SK-N-SH (cell line): Measurements from ENCODE around the gene KIF1C. TPM values are rescaled to one million over a fixed set of nuclear protein-coding genes. Genes with fewer than 3 reads are reported as not detected.
"Not testable (repeated sequence)": the region's sequence is repeated elsewhere in the genome, so short reads cannot be mapped to it uniquely, and the experiment has no call there.

ENCODE experiments used
- CTCF ChIA-PET: fragments of 300-600, 350-600 bp; formaldehyde crosslinking; extraction: SDS; loops from one replicate; lab custom pipeline; 2021; lab: Yijun Ruan, JAX
- POLR2A ChIA-PET: fragments of 350-600 bp; sonication (Branson Sonifier 250); formaldehyde crosslinking; extraction: SDS; loops from one replicate; lab custom pipeline; 2020; ENCODE audit warnings: antibody characterized with exemption, inconsistent platforms; lab: Yijun Ruan, JAX
- DNase-seq: peaks from one replicate; pipeline ENCODE4 v3.0.0; 2012
- H2AFZ ChIP-seq: fragments of 200-600 bp; sonication (generic); 2 replicates; pipeline ENCODE4 v1.8.1; 2016; ENCODE audit warnings: antibody characterized with exemption, mild to moderate bottlenecking, low read depth
- H3F3A ChIP-seq: fragments of 200-600 bp; sonication (generic); replicated peaks from 2 replicates; pipeline ENCODE3; 2016; ENCODE audit warnings: antibody characterized with exemption, mild to moderate bottlenecking; ENCODE audit not compliant: insufficient read depth
- H3K27ac ChIP-seq, 2 experiments: fragments of 200-500 bp in 1 of 2; fragments of 200-600 bp in 1 of 2; sonication (Bioruptor generic) in 1 of 2; sonication (generic), shearing (Covaris generic) in 1 of 2; 2 replicates each; pipeline versions ENCODE4 v1.5.1 to v1.6.1; 2014 to 2016; ENCODE audit warnings: low read depth in 2 of 2, inconsistent platforms in 1 of 2, low read length in 1 of 2, mild to moderate bottlenecking in 1 of 2, mixed read lengths in 1 of 2
- H3K27me3 ChIP-seq: fragments of 200-600 bp; sonication (generic), shearing (Covaris generic); 2 replicates; pipeline ENCODE4 v1.6.1; 2016; ENCODE audit warnings: mixed run types; ENCODE audit not compliant: insufficient read depth
- H3K36me3 ChIP-seq, 2 experiments: fragments of 200-500 bp in 1 of 2; fragments of 200-600 bp in 1 of 2; sonication (Bioruptor generic) in 1 of 2; sonication (generic) in 1 of 2; replicated peaks in 1 of 2; 2 replicates each; pipeline versions ENCODE3 to v1.5.1; 2014 to 2016; ENCODE audit warnings: low read length in 1 of 2, mild to moderate bottlenecking in 1 of 2; ENCODE audit not compliant: insufficient read depth in 2 of 2, control insufficient read depth in 1 of 2
- H3K4me1 ChIP-seq, 2 experiments: fragments of 200-500 bp in 1 of 2; fragments of 200-600 bp in 1 of 2; sonication (Bioruptor generic) in 1 of 2; sonication (generic), shearing (Covaris generic) in 1 of 2; 2 replicates each; pipeline versions ENCODE4 v1.5.1 to v1.6.1; 2014 to 2016; ENCODE audit warnings: low read depth in 1 of 2, low read length in 1 of 2, mixed run types in 1 of 2; ENCODE audit not compliant: insufficient read depth in 2 of 2, control insufficient read depth in 1 of 2
- H3K4me2 ChIP-seq: fragments of 200-600 bp; sonication (generic), shearing (Covaris generic); 2 replicates; pipeline ENCODE4 v1.6.1; 2017; ENCODE audit warnings: mixed run types
- H3K4me3 ChIP-seq, 2 experiments: fragments of 200-500 bp in 1 of 2; fragments of 200-600 bp in 1 of 2; sonication (Bioruptor generic) in 1 of 2; sonication (generic), shearing (Covaris generic) in 1 of 2; 2 replicates each; pipeline versions ENCODE4 v1.5.1 to v1.8.1; 2014 to 2016; ENCODE audit warnings: low read depth in 2 of 2, inconsistent platforms in 1 of 2, low read length in 1 of 2, mild to moderate bottlenecking in 1 of 2, mixed read lengths in 1 of 2, moderate library complexity in 1 of 2
- H3K79me2 ChIP-seq: fragments of 200-600 bp; sonication (generic); 2 replicates; pipeline ENCODE4 v1.8.1; 2017; ENCODE audit warnings: mild to moderate bottlenecking; ENCODE audit not compliant: insufficient read depth
- H3K9ac ChIP-seq: fragments of 200-600 bp; sonication (generic); 2 replicates; pipeline ENCODE4 v1.6.1; 2017; ENCODE audit warnings: mixed run types
- H3K9me2 ChIP-seq: fragments of 200-600 bp; sonication (generic); 2 replicates; pipeline ENCODE4 v1.6.1; 2017; ENCODE audit warnings: mixed run types
- H3K9me3 ChIP-seq: fragments of 200-600 bp; sonication (generic); 2 replicates; pipeline ENCODE4 v1.6.1; 2017; ENCODE audit warnings: mixed run types, mild to moderate bottlenecking, moderate library complexity
- H4K20me1 ChIP-seq: fragments of 200-600 bp; sonication (generic); 2 replicates; pipeline ENCODE4 v1.6.1; 2017; ENCODE audit warnings: mild to moderate bottlenecking, mixed run types; ENCODE audit not compliant: insufficient read depth
- CHD2 ChIP-seq: fragments of 150-350 bp; IDR thresholded peaks from 2 replicates; pipeline ENCODE4 v1.6.1; 2018; ENCODE audit warnings: low read length; ENCODE audit not compliant: partially characterized antibody
- ELF1 ChIP-seq: IDR thresholded peaks from 2 replicates; pipeline ENCODE4 v1.4.0; 2012
- EP300 ChIP-seq, 2 experiments: IDR thresholded peaks; 2 replicates each; pipeline versions ENCODE4 v1.4.0 to v1.6.1; 2012; ENCODE audit warnings: borderline replicate concordance in 1 of 2, low read depth in 1 of 2, low read length in 1 of 2
- FOSL2 ChIP-seq: IDR thresholded peaks from 2 replicates; pipeline ENCODE4 v1.4.0; 2012; ENCODE audit warnings: low read depth, mild to moderate bottlenecking, moderate library complexity, borderline replicate concordance
- FOXM1 ChIP-seq: IDR thresholded peaks from 2 replicates; pipeline ENCODE4 v1.4.0; 2012; ENCODE audit warnings: low read depth, mild to moderate bottlenecking
- GABPA ChIP-seq: IDR thresholded peaks from 2 replicates; pipeline ENCODE4 v1.4.0; 2012; ENCODE audit warnings: low read depth, mild to moderate bottlenecking
- GATA2 ChIP-seq: sonication (generic); formaldehyde crosslinking; IDR thresholded peaks from 2 replicates; pipeline ENCODE4 v1.5.0; 2020; ENCODE audit warnings: mild to moderate bottlenecking, missing genetic modification reagents
- JUND ChIP-seq: IDR thresholded peaks from 2 replicates; pipeline ENCODE4 v1.4.0; 2012
- MEF2A ChIP-seq: IDR thresholded peaks from 2 replicates; pipeline ENCODE4 v1.4.0; 2012; ENCODE audit warnings: low read depth, borderline replicate concordance
- POLR2AphosphoS5 ChIP-seq: IDR thresholded peaks from 2 replicates; pipeline ENCODE4 v1.6.1; 2012; ENCODE audit warnings: low read depth, low read length
- TAF1 ChIP-seq: IDR thresholded peaks from 2 replicates; pipeline ENCODE4 v1.6.1; 2012; ENCODE audit warnings: low read depth, mild to moderate bottlenecking, low read length, moderate library complexity, borderline replicate concordance
- WGBS: methylation state at CpG from one replicate; pipeline ENCODE4 v1.1.6; 2017; ENCODE audit warnings: low lambda C conversion rate; 5-methylcytosine and 5-hydroxymethylcytosine counted together
- polyA plus RNA-seq, 3 experiments: library from polyadenylated mRNA; depleted of rRNA; stranded (reverse); fragments of >200 nt; gene quantifications; 2 replicates each; pipeline ENCODE4 v1.2.3, GENCODE V29; 2012
- TF ChIP-seq, protein P1 (sequence below): IDR thresholded peaks from 2 replicates; pipeline ENCODE4 v1.4.0; 2012; ENCODE audit warnings: low read depth, borderline replicate concordance
- TF ChIP-seq, protein P2 (sequence below): IDR thresholded peaks from 2 replicates; pipeline ENCODE4 v1.4.0; 2012; ENCODE audit warnings: low read depth
- TF ChIP-seq, protein P3 (sequence below): IDR thresholded peaks from 2 replicates; pipeline ENCODE4 v1.4.0; 2012; ENCODE audit warnings: low read depth, borderline replicate concordance
- TF ChIP-seq, protein P4 (sequence below): fragments of 200-600 bp; sonication (generic); IDR thresholded peaks from 2 replicates; pipeline ENCODE4 v1.6.1; 2017; ENCODE audit warnings: antibody characterized with exemption, mild to moderate bottlenecking, moderate library complexity
- TF ChIP-seq, protein P5 (sequence below): IDR thresholded peaks from 2 replicates; pipeline ENCODE4; 2012

KIF1C gene
- polyA plus RNA-seq, 1 of the 3 experiments (the other 2 are of a cell fraction), result 58.2 TPM

DNA sequence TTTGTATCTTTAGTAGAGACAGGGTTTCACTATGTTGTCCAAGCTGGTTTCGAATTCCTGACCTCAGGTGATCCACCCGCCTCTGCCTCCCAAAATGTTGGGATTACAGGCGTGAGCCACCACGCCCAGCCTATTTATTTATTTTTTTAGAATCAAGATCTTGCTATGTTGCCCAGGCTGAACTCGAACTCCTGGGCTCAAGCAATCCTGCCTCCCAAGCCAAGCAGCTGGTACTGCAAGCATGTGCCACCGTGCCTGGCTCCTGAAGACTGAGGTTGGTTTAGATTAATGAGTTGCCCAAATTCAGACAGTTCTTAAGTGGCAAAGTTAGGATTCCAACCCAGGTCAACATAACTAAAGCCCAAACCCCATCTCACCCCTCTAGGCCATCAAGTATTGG, 29.5 kb downstream of the KIF1C start (continued):
- TF ChIP-seq, protein P1, sequence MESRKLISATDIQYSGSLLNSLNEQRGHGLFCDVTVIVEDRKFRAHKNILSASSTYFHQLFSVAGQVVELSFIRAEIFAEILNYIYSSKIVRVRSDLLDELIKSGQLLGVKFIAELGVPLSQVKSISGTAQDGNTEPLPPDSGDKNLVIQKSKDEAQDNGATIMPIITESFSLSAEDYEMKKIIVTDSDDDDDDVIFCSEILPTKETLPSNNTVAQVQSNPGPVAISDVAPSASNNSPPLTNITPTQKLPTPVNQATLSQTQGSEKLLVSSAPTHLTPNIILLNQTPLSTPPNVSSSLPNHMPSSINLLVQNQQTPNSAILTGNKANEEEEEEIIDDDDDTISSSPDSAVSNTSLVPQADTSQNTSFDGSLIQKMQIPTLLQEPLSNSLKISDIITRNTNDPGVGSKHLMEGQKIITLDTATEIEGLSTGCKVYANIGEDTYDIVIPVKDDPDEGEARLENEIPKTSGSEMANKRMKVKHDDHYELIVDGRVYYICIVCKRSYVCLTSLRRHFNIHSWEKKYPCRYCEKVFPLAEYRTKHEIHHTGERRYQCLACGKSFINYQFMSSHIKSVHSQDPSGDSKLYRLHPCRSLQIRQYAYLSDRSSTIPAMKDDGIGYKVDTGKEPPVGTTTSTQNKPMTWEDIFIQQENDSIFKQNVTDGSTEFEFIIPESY, result no peak
- no peak for TF ChIP-seq GATA2
- no peak for TF ChIP-seq MEF2A
- no peak for TF ChIP-seq FOSL2
- TF ChIP-seq, all 33 proteins: peak for 0

DNA sequence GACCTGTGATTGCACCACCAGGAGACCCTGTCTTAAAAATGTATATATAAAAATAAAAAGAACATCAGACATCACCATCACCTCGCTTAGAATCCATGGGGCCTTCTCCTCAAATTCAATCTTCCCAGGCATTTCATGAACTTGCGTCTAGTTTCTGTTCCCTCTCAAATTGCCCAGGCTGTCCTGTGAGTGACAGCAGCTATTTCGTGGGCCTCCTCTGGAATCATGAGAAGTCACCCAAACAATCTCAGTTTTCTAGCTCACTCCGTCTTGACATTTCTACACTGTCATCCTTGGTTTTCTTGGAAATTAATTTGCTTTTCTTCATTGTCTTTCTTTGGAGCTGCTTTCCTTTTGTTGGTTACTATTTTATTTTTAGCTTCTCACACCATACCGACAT, 30.2 kb downstream of the KIF1C start:
- 80% methylated on average over 5 of the region's 5 CpGs for WGBS
- ChIA-PET CTCF (interaction anchor here (1.1 to 3.7 kb wide), 3 partner anchors 11 to 47 kb away, joined by 3 to 17 read pairs (median 12); no protein-coding TSS in a partner anchor), POLR2A (no interaction called here)
- H3K4me1 ChIP-seq, result no peaks in the 10 kb centered on the region; a peak in 1 of 4 replicates
- peaks cover 4 to 5% of the 10 kb centered on the region in 2 experiments for H3K36me3 ChIP-seq
- H3K27ac ChIP-seq, result no peak overlapping the region
- DNase-seq, result no peak
- no peaks in the 10 kb centered on the region for H3K79me2 ChIP-seq
- no peak overlapping the region for H2AFZ ChIP-seq
- no peaks in the 10 kb centered on the region for H3K27me3 ChIP-seq
- TF ChIP-seq, protein P2, sequence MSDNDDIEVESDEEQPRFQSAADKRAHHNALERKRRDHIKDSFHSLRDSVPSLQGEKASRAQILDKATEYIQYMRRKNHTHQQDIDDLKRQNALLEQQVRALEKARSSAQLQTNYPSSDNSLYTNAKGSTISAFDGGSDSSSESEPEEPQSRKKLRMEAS, result no peak
- TF ChIP-seq POLR2AphosphoS5 (no peak), EP300 (IDR thresholded peaks at IDR 0.05; ENCODE audit: borderline replicate concordance in 1 of 2, low read depth in 1 of 2, low read length in 1 of 2) (no peak), JUND (no peak), FOSL2 (no peak), GATA2 (no peak), FOXM1 (no peak), ELF1 (no peak), CHD2 (no peak), TAF1 (no peak), GABPA (no peak)
- TF ChIP-seq, protein P3, sequence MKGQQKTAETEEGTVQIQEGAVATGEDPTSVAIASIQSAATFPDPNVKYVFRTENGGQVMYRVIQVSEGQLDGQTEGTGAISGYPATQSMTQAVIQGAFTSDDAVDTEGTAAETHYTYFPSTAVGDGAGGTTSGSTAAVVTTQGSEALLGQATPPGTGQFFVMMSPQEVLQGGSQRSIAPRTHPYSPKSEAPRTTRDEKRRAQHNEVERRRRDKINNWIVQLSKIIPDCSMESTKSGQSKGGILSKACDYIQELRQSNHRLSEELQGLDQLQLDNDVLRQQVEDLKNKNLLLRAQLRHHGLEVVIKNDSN, result no peak
- TF ChIP-seq, protein P4, sequence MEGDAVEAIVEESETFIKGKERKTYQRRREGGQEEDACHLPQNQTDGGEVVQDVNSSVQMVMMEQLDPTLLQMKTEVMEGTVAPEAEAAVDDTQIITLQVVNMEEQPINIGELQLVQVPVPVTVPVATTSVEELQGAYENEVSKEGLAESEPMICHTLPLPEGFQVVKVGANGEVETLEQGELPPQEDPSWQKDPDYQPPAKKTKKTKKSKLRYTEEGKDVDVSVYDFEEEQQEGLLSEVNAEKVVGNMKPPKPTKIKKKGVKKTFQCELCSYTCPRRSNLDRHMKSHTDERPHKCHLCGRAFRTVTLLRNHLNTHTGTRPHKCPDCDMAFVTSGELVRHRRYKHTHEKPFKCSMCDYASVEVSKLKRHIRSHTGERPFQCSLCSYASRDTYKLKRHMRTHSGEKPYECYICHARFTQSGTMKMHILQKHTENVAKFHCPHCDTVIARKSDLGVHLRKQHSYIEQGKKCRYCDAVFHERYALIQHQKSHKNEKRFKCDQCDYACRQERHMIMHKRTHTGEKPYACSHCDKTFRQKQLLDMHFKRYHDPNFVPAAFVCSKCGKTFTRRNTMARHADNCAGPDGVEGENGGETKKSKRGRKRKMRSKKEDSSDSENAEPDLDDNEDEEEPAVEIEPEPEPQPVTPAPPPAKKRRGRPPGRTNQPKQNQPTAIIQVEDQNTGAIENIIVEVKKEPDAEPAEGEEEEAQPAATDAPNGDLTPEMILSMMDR, result no peak
- TF ChIP-seq, protein P5, sequence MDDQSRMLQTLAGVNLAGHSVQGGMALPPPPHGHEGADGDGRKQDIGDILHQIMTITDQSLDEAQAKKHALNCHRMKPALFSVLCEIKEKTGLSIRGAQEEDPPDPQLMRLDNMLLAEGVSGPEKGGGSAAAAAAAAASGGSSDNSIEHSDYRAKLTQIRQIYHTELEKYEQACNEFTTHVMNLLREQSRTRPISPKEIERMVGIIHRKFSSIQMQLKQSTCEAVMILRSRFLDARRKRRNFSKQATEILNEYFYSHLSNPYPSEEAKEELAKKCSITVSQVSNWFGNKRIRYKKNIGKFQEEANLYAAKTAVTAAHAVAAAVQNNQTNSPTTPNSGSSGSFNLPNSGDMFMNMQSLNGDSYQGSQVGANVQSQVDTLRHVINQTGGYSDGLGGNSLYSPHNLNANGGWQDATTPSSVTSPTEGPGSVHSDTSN, result no peak
- no peak overlapping the region for H3K9ac ChIP-seq
- no peaks in the 10 kb centered on the region for H3K9me2 ChIP-seq
- H3K4me3 ChIP-seq, result no peak overlapping the region
- H4K20me1 ChIP-seq, result no peaks in the 10 kb centered on the region
- no peak overlapping the region for H3K4me2 ChIP-seq
- no peaks in the 10 kb centered on the region for H3K9me3 ChIP-seq
- peaks cover 13% of the 10 kb centered on the region for H3F3A ChIP-seq

DNA sequence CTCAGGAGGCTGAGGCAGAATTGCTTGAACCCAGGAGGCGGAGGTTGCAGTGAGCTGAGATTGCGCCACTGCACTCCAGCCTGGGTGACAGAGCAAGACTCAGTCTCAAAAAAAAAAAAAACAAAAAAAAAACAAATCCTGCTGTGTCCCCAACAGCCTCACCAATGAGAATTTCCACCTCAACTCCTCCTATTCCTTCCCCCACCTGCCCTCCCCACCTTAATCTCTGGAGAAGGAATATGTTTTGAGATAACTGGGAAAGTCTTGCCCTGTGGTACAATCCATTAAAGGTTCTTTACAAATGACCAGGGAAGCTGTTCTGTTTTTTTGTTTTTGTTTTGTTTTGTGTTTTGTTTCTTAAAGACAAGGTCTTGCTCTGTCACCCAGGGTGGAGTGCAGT, 32.4 kb downstream of the KIF1C start:
- H3K9me2 ChIP-seq, DNase-seq, H3K4me1 ChIP-seq, H3K4me2 ChIP-seq, H3K9me3 ChIP-seq, H3K36me3 ChIP-seq, H4K20me1 ChIP-seq, H3K79me2 ChIP-seq, H3K27ac ChIP-seq, H2AFZ ChIP-seq, POLR2A ChIA-PET, H3K4me3 ChIP-seq, H3K27me3 ChIP-seq, H3K9ac ChIP-seq: not testable (repeated sequence)
- peaks cover 11% of the 10 kb centered on the region for H3F3A ChIP-seq
- CTCF ChIA-PET, result interaction anchor here (0.6 to 3.7 kb wide), 8 partner anchors 13 to 49 kb away, joined by 3 to 26 read pairs (median 3); partner anchors contain the start of gene CAMTA2
- WGBS, result 100% methylated on average over 2 of the region's 2 CpGs
